Measurements from ENCODE around the gene TFB2M.

The TFB2M gene

GRCh38 chr1:246508897-246509688, 57.0 kb downstream of the TFB2M start:
- peaks cover 8% of the 10 kb centered on the region for H3K79me2 ChIP-seq (ENCODE audit: low read length)
- no peaks in the 10 kb centered on the region for H3K36me3 ChIP-seq (replicated peaks; ENCODE audit: insufficient read depth, low read length)
- TF ChIP-seq EZH2 (optimal IDR thresholded peaks at IDR 0.05; ENCODE audit: low read depth, low read length): no peak
- TF ChIP-seq EZH2phosphoT487 (IDR thresholded peaks at IDR 0.05; ENCODE audit: low read length): no peak
- H3K9me2 ChIP-seq (replicated peaks; ENCODE audit: insufficient read depth, low read length): no peaks in the 10 kb centered on the region
- no peak overlapping the region for H2AFZ ChIP-seq (ENCODE audit: low read length)
- H3K4me2 ChIP-seq (ENCODE audit: low read depth, low read length): no peak overlapping the region
- no peak overlapping the region for H3K9ac ChIP-seq (ENCODE audit: low read length)
- H3K9me3 ChIP-seq (replicated peaks; ENCODE audit: insufficient read depth, low read length): no peaks in the 10 kb centered on the region
- H3K27me3 ChIP-seq (replicated peaks; ENCODE audit: insufficient read depth, low read length): no peaks in the 10 kb centered on the region
- H3K4me3 ChIP-seq (ENCODE audit: low read length): no peak overlapping the region
- no peaks in the 10 kb centered on the region for H4K20me1 ChIP-seq (ENCODE audit: insufficient read depth, low read length)
- no peak overlapping the region for H3K27ac ChIP-seq (ENCODE audit: low read length)
- H3F3A ChIP-seq (ENCODE audit: insufficient read depth, low read length): 0 out of 2 replicates have a peak, but pooled peaks cover 2% of the 10 kb centered on the region
- H3K4me1 ChIP-seq (ENCODE audit: low read length): peaks cover 11% of the 10 kb centered on the region
- DNase-seq: no peak

DNA sequence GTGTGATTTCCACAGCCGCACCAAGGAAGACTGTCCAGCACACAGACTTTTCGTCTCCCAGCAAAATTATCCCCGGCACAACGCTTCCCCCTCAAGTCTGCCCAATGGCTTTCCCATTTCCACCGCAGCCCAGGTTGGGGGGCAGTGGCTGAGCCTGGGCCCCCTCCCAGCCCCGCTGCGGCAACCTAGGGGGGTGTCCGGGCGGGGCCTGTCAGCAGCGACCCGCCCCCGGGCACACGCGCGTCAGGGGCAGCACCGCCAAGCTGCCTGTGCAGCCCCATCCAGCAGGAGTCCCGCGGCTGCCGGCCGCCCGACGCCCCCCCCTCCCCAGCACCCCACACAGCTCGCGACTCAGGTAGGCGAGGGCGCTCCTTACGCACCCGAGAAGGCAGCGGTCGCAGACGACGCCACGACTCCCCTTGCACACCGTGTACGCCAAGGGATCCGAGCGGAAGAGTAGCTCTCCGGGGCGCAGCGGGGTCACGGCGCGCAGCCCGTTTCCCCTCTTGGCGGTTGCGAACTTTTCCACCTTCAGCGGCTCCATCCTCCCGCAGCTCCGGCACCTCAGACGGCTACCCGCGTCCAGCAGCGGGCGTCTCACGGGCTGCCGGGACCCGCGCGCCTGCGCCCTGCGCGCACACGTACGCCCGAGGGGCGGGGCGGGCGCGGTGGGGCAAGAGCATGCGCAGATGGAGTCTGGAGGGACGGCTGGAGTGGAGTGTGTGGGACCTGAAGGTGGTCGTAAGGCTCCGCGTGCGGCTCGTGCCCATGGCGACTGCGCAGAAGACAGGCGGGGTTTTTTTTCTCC, 59.2 kb downstream of the TFB2M start, which contains the start of gene SMYD3:
SMYD3 (minus strand) TSS at position 606 of the 808 bp plus-strand sequence.
- H3K9ac ChIP-seq (ENCODE audit: low read length): peak within 1 kb of the TSS; percentile 59
- H3K27me3 ChIP-seq (replicated peaks; ENCODE audit: insufficient read depth, low read length): no peaks in the 10 kb centered on the region
- peak within 1 kb of the TSS; percentile 90 for H3K4me2 ChIP-seq (ENCODE audit: low read depth, low read length)
- H3K9me3 ChIP-seq (replicated peaks; ENCODE audit: insufficient read depth, low read length): no peaks in the 10 kb centered on the region
- H3K27ac ChIP-seq (ENCODE audit: low read length): no peak within 1 kb of the TSS
- no peaks in the 10 kb centered on the region for H3F3A ChIP-seq (ENCODE audit: insufficient read depth, low read length)
- H2AFZ ChIP-seq (ENCODE audit: low read length): peak within 1 kb of the TSS; percentile 88
- no peaks in the 10 kb centered on the region for H3K36me3 ChIP-seq (replicated peaks; ENCODE audit: insufficient read depth, low read length)
- peak; percentile 91 for DNase-seq
- no peak for TF ChIP-seq EZH2phosphoT487 (IDR thresholded peaks at IDR 0.05; ENCODE audit: low read length)
- TF ChIP-seq, protein P1, sequence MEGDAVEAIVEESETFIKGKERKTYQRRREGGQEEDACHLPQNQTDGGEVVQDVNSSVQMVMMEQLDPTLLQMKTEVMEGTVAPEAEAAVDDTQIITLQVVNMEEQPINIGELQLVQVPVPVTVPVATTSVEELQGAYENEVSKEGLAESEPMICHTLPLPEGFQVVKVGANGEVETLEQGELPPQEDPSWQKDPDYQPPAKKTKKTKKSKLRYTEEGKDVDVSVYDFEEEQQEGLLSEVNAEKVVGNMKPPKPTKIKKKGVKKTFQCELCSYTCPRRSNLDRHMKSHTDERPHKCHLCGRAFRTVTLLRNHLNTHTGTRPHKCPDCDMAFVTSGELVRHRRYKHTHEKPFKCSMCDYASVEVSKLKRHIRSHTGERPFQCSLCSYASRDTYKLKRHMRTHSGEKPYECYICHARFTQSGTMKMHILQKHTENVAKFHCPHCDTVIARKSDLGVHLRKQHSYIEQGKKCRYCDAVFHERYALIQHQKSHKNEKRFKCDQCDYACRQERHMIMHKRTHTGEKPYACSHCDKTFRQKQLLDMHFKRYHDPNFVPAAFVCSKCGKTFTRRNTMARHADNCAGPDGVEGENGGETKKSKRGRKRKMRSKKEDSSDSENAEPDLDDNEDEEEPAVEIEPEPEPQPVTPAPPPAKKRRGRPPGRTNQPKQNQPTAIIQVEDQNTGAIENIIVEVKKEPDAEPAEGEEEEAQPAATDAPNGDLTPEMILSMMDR (IDR thresholded peaks at IDR 0.05; ENCODE audit: low read length): peak; percentile 21; the same call in 1 of the 2 replicates
- H3K79me2 ChIP-seq (ENCODE audit: low read length): peaks cover 8% of the 10 kb centered on the region
- H3K4me1 ChIP-seq (ENCODE audit: low read length): peaks cover 7% of the 10 kb centered on the region
- no peaks in the 10 kb centered on the region for H4K20me1 ChIP-seq (ENCODE audit: insufficient read depth, low read length)
- peak within 1 kb of the TSS; percentile 95 for H3K4me3 ChIP-seq (ENCODE audit: low read length)
- H3K9me2 ChIP-seq (replicated peaks; ENCODE audit: insufficient read depth, low read length): no peaks in the 10 kb centered on the region

GRCh38 chr1:246506367-246506673, 59.7 kb downstream of the TFB2M start:
- H4K20me1 ChIP-seq (ENCODE audit: insufficient read depth, low read length): no peaks in the 10 kb centered on the region
- TF ChIP-seq EZH2 (optimal IDR thresholded peaks at IDR 0.05; ENCODE audit: low read depth, low read length) (no peak), EZH2phosphoT487 (IDR thresholded peaks at IDR 0.05; ENCODE audit: low read length) (no peak)
- TF ChIP-seq, protein P1 (IDR thresholded peaks at IDR 0.05; ENCODE audit: low read length): no peak
- peak overlapping the region; percentile 59; the same call in 1 of the 2 replicates for H3K9ac ChIP-seq (ENCODE audit: low read length)
- H3K4me3 ChIP-seq (ENCODE audit: low read length): peak overlapping the region; percentile 95
- no peaks in the 10 kb centered on the region for H3K27me3 ChIP-seq (replicated peaks; ENCODE audit: insufficient read depth, low read length)
- peak overlapping the region; percentile 90 for H3K4me2 ChIP-seq (ENCODE audit: low read depth, low read length)
- H3F3A ChIP-seq (ENCODE audit: insufficient read depth, low read length): no peaks in the 10 kb centered on the region
- peaks cover 7% of the 10 kb centered on the region for H3K4me1 ChIP-seq (ENCODE audit: low read length)
- H3K79me2 ChIP-seq (ENCODE audit: low read length): peaks cover 8% of the 10 kb centered on the region
- H2AFZ ChIP-seq (ENCODE audit: low read length): peak overlapping the region; percentile 88
- no peaks in the 10 kb centered on the region for H3K9me3 ChIP-seq (replicated peaks; ENCODE audit: insufficient read depth, low read length)
- no peak overlapping the region for H3K27ac ChIP-seq (ENCODE audit: low read length)
- no peaks in the 10 kb centered on the region for H3K36me3 ChIP-seq (replicated peaks; ENCODE audit: insufficient read depth, low read length)
- no peak for DNase-seq
- no peaks in the 10 kb centered on the region for H3K9me2 ChIP-seq (replicated peaks; ENCODE audit: insufficient read depth, low read length)
